Midbrain (tissue), 1 donor: ENCODE results near the gene BBS9.

Experiments used
- DNase-seq: peaks from one replicate; lab custom pipeline; 2025; lab: John Stamatoyannopoulos, UW

BBS9 gene

DNA sequence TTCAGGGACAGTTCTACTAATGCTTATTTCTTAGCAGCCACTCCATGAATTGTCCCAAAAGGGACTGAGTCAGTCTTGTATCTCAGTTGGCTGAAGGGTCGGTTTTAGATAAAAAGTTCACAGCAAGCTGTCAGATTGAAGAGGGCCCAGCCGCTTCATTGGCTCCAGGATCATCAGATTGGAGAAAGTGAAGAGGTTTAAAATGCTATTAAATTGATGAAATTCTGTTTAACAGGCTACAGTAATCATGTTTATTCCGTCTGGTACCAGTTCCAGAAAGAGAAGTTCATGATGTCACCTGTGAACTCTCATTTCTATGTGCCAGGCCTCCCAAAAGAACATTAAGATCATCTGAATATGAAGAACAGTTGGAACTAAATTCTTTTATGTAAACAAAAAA is 481.6 kb downstream of the BBS9 start:
- DNase-seq, result no peak

GRCh38 chr7:33612442-33612841 is 483.1 kb downstream of the BBS9 start:
- DNase-seq, result no peak

- DNase-seq, result no peak
Observed at GRCh38 chr7:33614357-33615117, 485.2 kb downstream of the BBS9 start.

DNA sequence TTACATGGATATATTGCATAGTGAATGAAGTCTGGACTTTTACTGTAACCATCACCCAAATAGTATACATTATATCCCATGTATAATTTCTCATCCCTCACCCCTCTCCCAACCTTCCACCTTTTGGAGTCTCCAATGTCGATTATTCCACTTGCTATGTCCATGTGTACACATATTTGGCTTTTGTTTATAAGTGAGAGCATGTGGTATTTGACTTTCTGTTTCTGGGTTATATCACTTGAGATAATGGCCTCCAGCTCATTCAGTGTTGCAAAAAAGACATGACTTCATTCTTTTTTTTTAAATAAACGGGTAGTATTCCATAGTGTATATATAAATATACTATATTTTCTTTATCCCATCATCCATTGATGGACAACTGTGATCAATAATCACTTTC is 487.4 kb downstream of the BBS9 start:
- no peak for DNase-seq

GRCh38 chr7:33619264-33619663 is 489.9 kb downstream of the BBS9 start:
- no peak for DNase-seq

GRCh38 chr7:33623267-33623666 is 493.9 kb downstream of the BBS9 start:
- DNase-seq, result no peak

DNA sequence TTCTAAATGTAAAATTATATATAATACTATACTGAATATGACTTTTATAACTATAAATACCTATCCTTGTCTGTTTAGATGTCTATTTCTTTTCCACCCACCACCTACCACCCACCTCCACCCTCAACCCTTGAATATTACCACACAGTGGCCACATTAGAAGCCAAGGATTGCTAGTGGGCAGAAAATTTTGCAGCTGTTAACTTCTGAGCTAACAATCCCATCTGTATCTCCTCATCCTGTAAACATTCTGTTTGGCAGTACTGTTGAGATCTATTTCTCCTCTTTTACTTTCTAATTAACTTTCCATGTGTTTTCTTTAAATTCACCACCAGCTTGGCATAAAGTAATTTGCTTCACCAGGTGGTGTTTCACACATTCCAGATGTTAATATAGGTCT is 494.9 kb downstream of the BBS9 start:
- DNase-seq, result no peak

- DNase-seq, result no peak
Observed at GRCh38 chr7:33626869-33627268, 497.5 kb downstream of the BBS9 start.

DNA sequence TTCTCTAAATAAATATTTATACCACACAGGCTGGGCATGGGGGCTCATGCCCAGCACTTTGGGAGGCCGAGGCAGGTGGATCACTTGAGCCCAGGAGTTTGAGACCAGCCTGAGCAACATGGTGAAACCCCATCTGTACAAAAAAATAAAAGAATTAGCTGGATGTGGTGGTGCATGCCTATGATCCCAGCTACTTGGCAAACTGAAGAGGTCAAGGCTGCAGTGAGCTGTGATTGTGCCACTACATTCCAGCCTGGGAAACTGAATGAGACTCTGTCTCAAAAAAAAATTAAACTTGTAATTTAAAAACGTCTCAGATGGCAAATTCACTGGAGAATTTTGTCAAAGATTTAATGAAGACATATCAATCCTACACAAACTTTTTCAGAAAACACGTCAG is 498.4 kb downstream of the BBS9 start:
- no peak for DNase-seq

GRCh38 chr7:33628894-33629293 is 499.5 kb downstream of the BBS9 start:
- DNase-seq, result no peak

GRCh38 chr7:33630359-33630758 is 501.0 kb downstream of the BBS9 start:
- no peak for DNase-seq

DNA sequence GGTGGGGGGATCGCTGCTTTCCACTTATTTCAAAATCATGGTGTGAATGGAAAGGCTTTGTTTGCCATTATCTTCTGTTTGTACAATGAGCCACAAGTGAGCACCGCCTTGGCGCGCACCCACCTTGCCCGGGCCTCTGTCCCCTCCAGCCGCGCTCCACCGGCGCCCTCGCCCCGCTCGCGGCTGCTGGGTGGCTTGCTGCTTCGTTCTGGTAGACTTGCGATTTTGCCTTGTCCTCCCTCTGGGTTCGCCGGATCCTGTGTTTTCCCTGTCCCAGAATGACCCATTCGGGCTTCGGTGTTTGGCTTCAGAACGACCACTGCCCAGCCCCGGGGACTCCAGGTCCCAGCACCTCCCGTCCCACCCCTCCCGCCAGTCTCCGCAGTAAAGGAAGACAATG is 503.0 kb downstream of the BBS9 start:
- no peak for DNase-seq

- DNase-seq, result no peak
Observed at GRCh38 chr7:33632840-33633525, 503.6 kb downstream of the BBS9 start.

GRCh38 chr7:33634606-33635005 is 505.2 kb downstream of the BBS9 start:
- DNase-seq, result no peak

GRCh38 chr7:33636359-33636758 is 507.0 kb downstream of the BBS9 start:
- no peak for DNase-seq

DNA sequence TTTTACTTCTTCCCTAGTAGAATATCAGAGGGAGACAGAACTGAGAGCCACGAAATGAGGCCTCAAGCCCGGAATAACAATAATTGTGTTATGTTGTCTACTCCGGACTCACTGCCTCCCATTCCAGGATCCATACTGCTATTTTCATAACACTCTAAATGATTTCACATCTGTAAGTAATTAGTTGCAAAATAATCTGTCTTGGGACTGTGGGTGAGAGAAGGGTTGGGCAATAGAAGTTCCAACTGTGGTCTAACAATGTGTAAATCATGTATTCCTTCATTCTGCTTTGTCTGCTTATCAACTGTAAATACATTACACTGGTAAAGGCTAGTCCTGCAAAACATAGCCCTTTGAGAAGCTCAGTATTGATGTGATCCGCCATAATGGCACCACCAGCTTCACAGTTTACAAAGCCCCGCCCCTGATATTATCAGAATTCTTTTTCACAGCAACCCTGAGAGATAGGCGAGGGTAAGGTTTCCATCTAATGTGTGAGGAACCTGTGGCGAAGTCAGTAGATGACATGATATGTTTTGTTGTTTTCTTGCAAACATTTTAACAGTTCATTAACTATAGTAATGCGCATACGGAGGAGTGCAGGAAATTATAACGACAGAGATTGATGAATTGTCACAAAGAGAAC is 510.3 kb downstream of the BBS9 start:
- no peak for DNase-seq

GRCh38 chr7:33640741-33641140 is 511.4 kb downstream of the BBS9 start:
- no peak for DNase-seq

GRCh38 chr7:33642312-33642711 is 512.9 kb downstream of the BBS9 start:
- DNase-seq, result no peak

DNA sequence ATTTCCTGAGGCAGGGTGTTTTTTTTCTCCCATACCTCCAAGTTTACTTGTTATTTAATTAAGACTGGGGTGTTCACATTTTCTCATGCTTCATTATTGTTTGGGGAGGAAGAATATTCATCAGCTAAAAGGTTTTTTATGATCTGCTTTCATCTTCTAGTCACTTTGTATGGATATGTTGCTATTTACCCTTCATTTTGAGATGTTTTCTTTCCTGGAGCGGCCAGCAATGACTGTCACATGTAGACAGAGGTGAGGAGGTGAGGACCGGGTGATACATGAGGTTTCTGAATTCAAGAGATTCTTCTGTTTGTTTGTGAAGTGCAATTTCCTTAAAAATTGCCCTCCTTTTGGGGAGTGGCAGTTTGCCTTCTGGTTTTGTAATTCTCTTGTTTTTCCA is 514.2 kb downstream of the BBS9 start:
- DNase-seq, result no peak

DNA sequence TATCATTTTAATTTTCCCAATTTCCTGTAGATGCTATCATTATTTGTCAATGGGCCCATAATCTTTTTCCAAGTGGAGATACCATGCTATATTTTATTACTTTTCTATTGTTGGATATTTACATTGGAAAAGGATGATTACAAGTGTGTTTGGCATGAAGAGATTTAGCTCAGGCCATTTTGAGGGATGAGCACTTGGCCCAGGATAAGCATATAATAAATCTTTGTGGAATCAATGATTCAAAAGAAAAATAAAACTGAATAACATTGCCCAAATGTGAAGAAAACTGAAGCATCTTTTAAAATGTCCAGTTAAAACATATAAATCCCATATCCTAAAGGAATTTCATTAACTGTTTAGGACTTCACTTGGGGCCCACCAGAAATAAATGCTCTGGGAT is 515.1 kb downstream of the BBS9 start:
- no peak for DNase-seq

DNA sequence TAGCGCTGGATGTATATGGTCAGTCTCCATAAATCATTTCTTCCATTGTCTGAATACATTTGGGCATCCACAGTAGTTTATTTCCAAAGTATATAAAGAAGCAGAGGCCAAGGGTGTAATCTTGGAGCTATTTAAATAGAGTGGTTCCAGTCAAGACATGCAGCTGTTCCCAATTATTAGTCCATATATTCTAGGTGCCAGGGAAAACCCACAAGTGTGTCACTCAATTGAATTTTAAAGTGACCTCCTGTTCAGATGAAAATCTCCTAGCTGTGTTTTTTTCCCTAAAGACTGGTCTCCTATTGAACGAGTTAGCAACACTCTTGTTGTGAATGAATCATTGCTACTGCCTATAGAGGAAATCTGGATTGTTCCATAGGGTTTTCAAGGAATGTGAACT is 515.7 kb downstream of the BBS9 start:
- no peak for DNase-seq

DNA sequence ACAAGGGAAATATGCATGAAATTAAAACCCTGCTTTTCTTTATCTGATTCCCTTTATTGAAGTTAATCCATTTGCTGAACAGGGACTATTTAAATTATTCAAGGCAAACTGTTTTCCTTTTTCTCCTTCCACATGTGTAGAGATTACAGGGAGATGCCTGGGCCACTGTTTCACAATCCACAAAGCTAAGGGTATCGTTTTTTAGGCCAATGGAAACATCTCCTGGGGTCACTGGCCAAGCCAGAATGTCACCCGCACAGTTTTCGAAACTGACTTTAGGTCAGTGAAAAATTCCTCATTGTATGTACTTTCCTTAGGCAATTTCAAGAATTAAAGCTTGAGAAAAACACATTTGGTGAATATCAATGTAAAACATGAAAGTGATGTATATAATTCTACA is 516.8 kb downstream of the BBS9 start:
- DNase-seq, result no peak

GRCh38 chr7:33646891-33647391 is 517.6 kb downstream of the BBS9 start:
- no peak for DNase-seq
